HEK293 (cell line): ENCODE measurements around the gene SERPINC1.
"Not testable (repeated sequence)": the region's sequence is repeated elsewhere in the genome, so short reads cannot be mapped to it uniquely, and the experiment has no call there.

Experiments
- CTCF ChIA-PET: fragments of 350-600 bp; formaldehyde crosslinking; extraction: SDS; loops from one replicate; lab custom pipeline; 2021; ENCODE audit warnings: antibody characterized with exemption; lab: Yijun Ruan, JAX
- POLR2A ChIA-PET: fragments of 300-600 bp; formaldehyde crosslinking; extraction: SDS; loops from one replicate; lab custom pipeline; 2020; ENCODE audit warnings: antibody characterized with exemption, inconsistent platforms; lab: Yijun Ruan, JAX
- H3K27ac ChIP-seq: fragments of 200-500 bp; sonication (Bioruptor generic); 2 replicates; pipeline ENCODE4 v1.5.1; 2014; ENCODE audit warnings: low read depth, low read length, control low read depth, inconsistent platforms; ENCODE audit errors: extremely low read depth
- H3K36me3 ChIP-seq, 2 experiments: fragments of 200-500 bp in 1 of 2; sonication (Bioruptor generic) in 1 of 2; 1 replicate in 1 of 2; 2 replicates in 1 of 2; pipeline ENCODE4 v1.5.1; 2014 to 2017; ENCODE audit warnings: inconsistent platforms in 2 of 2, low read length in 2 of 2; ENCODE audit not compliant: control insufficient read depth in 2 of 2, insufficient read depth in 1 of 2
- H3K4me1 ChIP-seq: fragments of 200-500 bp; sonication (Bioruptor generic); 2 replicates; pipeline ENCODE4 v1.5.1; 2014; ENCODE audit warnings: mild to moderate bottlenecking, low read length, inconsistent platforms; ENCODE audit not compliant: control insufficient read depth, insufficient read depth
- H3K4me3 ChIP-seq: 2 replicates; pipeline ENCODE4 v1.5.1; 2011; ENCODE audit warnings: low read depth, mild to moderate bottlenecking, control low read depth, low read length, moderate library complexity
- H3K9me3 ChIP-seq: fragments of 200-500 bp; sonication (Bioruptor generic); 2 replicates; pipeline ENCODE4 v1.5.1; 2014; ENCODE audit warnings: low read depth, low read length, inconsistent platforms; ENCODE audit not compliant: control insufficient read depth, insufficient read depth
- REPIN1 ChIP-seq: fragments of 450-650 bp; formaldehyde crosslinking; IDR thresholded peaks from 2 replicates; pipeline ENCODE4 v1.5.1; 2017; ENCODE audit warnings: missing biosample characterization, missing genetic modification characterization, low read depth
- SCRT2 ChIP-seq: fragments of 450-650 bp; formaldehyde crosslinking; IDR thresholded peaks from 2 replicates; pipeline ENCODE4 v1.5.1; 2016; ENCODE audit warnings: missing biosample characterization, missing genetic modification characterization
- ZFP3 ChIP-seq: fragments of 450-650 bp; formaldehyde crosslinking; IDR thresholded peaks from 2 replicates; pipeline ENCODE4 v1.5.1; 2016; ENCODE audit warnings: low read depth, missing biosample characterization, missing genetic modification characterization
- ZNF121 ChIP-seq: fragments of 450-650 bp; formaldehyde crosslinking; IDR thresholded peaks from 2 replicates; pipeline ENCODE4 v1.5.1; 2016; ENCODE audit warnings: missing biosample characterization, missing genetic modification characterization
- ZNF510 ChIP-seq: fragments of 450-650 bp; formaldehyde crosslinking; IDR thresholded peaks from 2 replicates; pipeline ENCODE4 v1.5.1; 2018; ENCODE audit warnings: mild to moderate bottlenecking, missing genetic modification characterization, missing biosample characterization; ENCODE audit not compliant: insufficient replicate concordance
- ZNF610 ChIP-seq: fragments of 450-650 bp; formaldehyde crosslinking; IDR thresholded peaks from 2 replicates; pipeline ENCODE4 v1.5.1; 2016; ENCODE audit warnings: missing biosample characterization, missing genetic modification characterization, borderline replicate concordance
- ZNF664 ChIP-seq: fragments of 450-650 bp; formaldehyde crosslinking; IDR thresholded peaks from 2 replicates; pipeline ENCODE4 v1.5.1; 2016; ENCODE audit warnings: missing biosample characterization, missing genetic modification characterization
- ZNF701 ChIP-seq: fragments of 450-650 bp; formaldehyde crosslinking; IDR thresholded peaks from 2 replicates; pipeline ENCODE4 v1.5.1; 2016; ENCODE audit warnings: missing biosample characterization, missing genetic modification characterization
- ZNF830 ChIP-seq: fragments of 450-650 bp; IDR thresholded peaks from 2 replicates; pipeline ENCODE4 v1.5.0; 2018; ENCODE audit warnings: missing biosample characterization, missing genetic modification characterization, low read depth, mild to moderate bottlenecking, moderate library complexity
- TF ChIP-seq, protein P1 (sequence below): sonication (generic); formaldehyde crosslinking; IDR thresholded peaks from 2 replicates; pipeline ENCODE4 v1.8.1; 2022; ENCODE audit warnings: mild to moderate bottlenecking, moderate library complexity, missing genetic modification reagents
- TF ChIP-seq, protein P2 (sequence below): fragments of 450-650 bp; formaldehyde crosslinking; IDR thresholded peaks from 2 replicates; pipeline ENCODE4 v1.5.1; 2016; ENCODE audit warnings: missing biosample characterization, missing genetic modification characterization
- TF ChIP-seq, protein P3 (sequence below): fragments of 450-650 bp; formaldehyde crosslinking; IDR thresholded peaks from 2 replicates; pipeline ENCODE4 v1.5.1; 2016; ENCODE audit warnings: missing biosample characterization, missing genetic modification characterization
- TF ChIP-seq, protein P4 (sequence below): fragments of 450-650 bp; formaldehyde crosslinking; IDR thresholded peaks from 2 replicates; pipeline ENCODE4 v1.5.1; 2016; ENCODE audit warnings: missing biosample characterization, missing genetic modification characterization

The SERPINC1 gene

DNA sequence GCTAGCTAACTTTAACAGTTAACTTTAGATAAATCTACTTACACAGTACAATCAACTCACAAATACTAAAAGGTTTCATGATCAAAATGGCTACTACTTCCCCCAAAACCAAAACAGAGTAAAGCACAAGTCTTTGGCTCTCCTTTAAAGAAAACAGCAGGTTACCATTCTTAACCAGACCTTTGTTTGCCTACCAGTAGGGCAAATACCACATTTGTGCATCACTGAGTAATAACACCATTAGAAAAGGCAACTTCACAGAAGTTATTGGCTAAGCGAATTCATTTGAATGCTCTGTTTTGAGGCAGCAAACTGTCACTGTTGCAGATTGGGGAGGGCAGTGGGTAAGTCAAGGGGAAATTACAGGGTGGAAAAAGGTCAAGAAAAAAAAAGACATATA lies 17.3 kb upstream of the SERPINC1 start (continued):
- TF ChIP-seq, protein P1, sequence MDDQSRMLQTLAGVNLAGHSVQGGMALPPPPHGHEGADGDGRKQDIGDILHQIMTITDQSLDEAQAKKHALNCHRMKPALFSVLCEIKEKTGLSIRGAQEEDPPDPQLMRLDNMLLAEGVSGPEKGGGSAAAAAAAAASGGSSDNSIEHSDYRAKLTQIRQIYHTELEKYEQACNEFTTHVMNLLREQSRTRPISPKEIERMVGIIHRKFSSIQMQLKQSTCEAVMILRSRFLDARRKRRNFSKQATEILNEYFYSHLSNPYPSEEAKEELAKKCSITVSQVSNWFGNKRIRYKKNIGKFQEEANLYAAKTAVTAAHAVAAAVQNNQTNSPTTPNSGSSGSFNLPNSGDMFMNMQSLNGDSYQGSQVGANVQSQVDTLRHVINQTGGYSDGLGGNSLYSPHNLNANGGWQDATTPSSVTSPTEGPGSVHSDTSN: no peak
- TF ChIP-seq, protein P2, sequence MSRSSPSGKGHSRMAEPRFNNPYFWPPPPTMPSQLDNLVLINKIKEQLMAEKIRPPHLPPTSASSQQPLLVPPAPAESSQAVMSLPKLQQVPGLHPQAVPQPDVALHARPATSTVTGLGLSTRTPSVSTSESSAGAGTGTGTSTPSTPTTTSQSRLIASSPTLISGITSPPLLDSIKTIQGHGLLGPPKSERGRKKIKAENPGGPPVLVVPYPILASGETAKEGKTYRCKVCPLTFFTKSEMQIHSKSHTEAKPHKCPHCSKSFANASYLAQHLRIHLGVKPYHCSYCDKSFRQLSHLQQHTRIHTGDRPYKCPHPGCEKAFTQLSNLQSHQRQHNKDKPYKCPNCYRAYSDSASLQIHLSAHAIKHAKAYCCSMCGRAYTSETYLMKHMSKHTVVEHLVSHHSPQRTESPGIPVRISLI (tag by site-specific recombination): no peak
- TF ChIP-seq ZNF701 (tag by site-specific recombination): no peak

DNA sequence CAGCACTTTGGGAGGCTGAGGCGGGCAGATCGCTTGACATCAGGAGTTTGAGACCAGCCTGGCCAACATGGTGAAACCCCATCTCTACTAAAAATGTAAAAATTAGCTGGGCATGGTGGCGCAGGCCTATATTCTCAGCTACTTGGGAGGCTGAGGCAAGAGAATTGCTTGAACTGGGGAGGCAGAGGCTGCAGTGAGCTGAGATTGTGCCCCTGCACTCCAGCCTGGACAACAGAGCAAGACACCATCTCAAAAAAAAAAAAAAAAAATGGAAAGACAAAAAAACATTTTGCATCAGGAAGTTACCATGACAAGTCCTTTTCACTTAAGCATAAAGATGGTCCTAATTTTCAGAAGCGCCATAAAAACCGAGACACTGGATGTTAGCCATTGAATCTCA lies 13.4 kb upstream of the SERPINC1 start:
- CTCF ChIA-PET, H3K4me1 ChIP-seq: not testable (repeated sequence)

DNA sequence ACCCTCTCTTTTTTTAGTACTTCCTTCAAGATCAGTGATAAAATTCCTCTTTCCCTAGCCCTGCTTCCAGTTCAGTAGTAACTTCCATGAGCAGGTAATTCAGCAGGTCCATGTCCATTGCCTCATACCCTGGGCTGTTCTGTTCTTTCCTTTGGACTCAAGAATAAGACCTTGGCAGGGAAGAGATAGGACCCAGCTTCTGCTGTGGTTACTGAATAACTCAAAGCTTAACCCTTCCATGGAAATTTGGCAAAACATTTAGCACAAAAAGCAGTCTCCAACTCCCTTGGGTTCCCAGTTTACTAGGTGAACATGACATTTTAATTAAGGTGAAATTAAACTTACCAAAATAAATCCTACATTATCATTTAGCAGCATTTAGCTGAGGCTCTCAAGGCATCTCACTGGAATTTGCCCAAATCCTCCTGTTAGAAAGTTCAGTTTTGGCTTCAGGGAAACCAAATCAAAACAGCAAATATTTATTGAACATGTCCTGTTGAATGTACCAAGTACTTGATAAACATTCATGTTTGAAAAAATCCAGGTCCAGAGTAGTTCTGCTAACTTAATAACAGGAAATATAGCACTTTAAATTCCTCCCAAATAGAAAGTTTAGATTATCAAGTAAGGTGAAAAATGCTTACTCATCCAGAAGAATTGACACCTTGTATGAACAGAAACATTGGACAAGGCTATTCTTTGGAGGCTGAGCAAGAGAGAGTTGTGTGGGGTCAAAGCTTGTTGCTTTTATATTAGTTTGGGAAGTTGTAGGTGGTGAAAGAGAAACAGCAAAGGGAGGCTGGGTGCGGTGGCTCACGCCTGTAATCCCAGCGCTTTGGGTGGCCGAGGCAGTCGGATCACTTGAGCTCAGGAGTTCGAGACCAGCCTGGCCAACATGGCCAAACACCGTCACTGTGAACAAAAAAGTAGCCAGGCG lies 8.4 kb upstream of the SERPINC1 start:
- H3K4me3 ChIP-seq: no peak overlapping the region
- H3K9me3 ChIP-seq: no peaks in the 10 kb centered on the region
- POLR2A ChIA-PET: no interaction called here
- no peak for TF ChIP-seq ZNF610 (tag by site-specific recombination)
- no peak for TF ChIP-seq SCRT2 (tag by site-specific recombination)
- TF ChIP-seq, protein P3, sequence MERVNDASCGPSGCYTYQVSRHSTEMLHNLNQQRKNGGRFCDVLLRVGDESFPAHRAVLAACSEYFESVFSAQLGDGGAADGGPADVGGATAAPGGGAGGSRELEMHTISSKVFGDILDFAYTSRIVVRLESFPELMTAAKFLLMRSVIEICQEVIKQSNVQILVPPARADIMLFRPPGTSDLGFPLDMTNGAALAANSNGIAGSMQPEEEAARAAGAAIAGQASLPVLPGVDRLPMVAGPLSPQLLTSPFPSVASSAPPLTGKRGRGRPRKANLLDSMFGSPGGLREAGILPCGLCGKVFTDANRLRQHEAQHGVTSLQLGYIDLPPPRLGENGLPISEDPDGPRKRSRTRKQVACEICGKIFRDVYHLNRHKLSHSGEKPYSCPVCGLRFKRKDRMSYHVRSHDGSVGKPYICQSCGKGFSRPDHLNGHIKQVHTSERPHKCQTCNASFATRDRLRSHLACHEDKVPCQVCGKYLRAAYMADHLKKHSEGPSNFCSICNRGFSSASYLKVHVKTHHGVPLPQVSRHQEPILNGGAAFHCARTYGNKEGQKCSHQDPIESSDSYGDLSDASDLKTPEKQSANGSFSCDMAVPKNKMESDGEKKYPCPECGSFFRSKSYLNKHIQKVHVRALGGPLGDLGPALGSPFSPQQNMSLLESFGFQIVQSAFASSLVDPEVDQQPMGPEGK (tag by site-specific recombination): no peak
- H3K27ac ChIP-seq: no peak overlapping the region
- CTCF ChIA-PET: interaction anchor here (0.6 kb wide), 1 partner anchor 13 kb away, joined by 3 read pairs; no protein-coding TSS in a partner anchor
- no peaks in the 10 kb centered on the region for H3K36me3 ChIP-seq
- H3K4me1 ChIP-seq: no peaks in the 10 kb centered on the region

More for the DNA sequence above, 13.4 kb upstream of the SERPINC1 start:
- H3K27ac ChIP-seq, H3K4me3 ChIP-seq, H3K9me3 ChIP-seq, POLR2A ChIA-PET: not testable (repeated sequence)
- TF ChIP-seq ZNF121 (tag by site-specific recombination): 0 out of 2 replicates have a peak, but pooled peaks have one; percentile 15
- peaks cover 0 to 21% of the 10 kb centered on the region in 2 experiments; a peak in 1 of 3 replicates for H3K36me3 ChIP-seq

DNA sequence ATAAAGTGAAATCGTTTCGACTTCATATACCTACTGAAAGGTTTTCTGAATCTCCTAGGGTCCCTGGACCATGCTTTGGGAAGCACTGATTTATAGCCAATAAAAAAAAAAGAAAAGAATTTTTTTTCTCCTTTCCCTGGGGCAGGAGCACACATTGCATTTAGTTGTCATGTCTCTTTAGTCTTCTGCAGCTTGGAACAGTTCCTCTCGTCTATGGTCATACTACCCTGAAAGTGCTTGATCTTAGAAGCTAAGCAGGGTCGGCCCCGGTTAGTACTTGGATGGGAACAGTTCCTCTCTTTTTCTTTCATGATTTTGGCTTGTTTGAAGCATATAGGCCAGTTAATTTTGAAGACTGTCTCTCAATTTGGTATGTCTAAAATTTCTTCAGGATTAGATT lies 3.7 kb upstream of the SERPINC1 start:
- POLR2A ChIA-PET: no interaction called here
- Histone ChIP-seq H3K9me3 (no peaks in the 10 kb centered on the region), H3K4me1 (no peaks in the 10 kb centered on the region), H3K36me3 (no peaks in the 10 kb centered on the region), H3K4me3 (no peak overlapping the region), H3K27ac (no peak overlapping the region)
- CTCF ChIA-PET: interaction anchor here (0.7 to 0.8 kb wide), 2 partner anchors 9 to 297 kb away, joined by 3 to 6 read pairs; no protein-coding TSS in a partner anchor
- TF ChIP-seq REPIN1 (tag by site-specific recombination) (no peak), ZFP3 (tag by site-specific recombination) (no peak), ZNF830 (tag by site-specific recombination) (no peak), ZNF510 (tag by site-specific recombination) (no peak), ZNF664 (tag by site-specific recombination) (no peak)
- TF ChIP-seq, protein P4, sequence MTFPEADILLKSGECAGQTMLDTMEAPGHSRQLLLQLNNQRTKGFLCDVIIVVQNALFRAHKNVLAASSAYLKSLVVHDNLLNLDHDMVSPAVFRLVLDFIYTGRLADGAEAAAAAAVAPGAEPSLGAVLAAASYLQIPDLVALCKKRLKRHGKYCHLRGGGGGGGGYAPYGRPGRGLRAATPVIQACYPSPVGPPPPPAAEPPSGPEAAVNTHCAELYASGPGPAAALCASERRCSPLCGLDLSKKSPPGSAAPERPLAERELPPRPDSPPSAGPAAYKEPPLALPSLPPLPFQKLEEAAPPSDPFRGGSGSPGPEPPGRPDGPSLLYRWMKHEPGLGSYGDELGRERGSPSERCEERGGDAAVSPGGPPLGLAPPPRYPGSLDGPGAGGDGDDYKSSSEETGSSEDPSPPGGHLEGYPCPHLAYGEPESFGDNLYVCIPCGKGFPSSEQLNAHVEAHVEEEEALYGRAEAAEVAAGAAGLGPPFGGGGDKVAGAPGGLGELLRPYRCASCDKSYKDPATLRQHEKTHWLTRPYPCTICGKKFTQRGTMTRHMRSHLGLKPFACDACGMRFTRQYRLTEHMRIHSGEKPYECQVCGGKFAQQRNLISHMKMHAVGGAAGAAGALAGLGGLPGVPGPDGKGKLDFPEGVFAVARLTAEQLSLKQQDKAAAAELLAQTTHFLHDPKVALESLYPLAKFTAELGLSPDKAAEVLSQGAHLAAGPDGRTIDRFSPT (tag by site-specific recombination): no peak
